Nephron (organoid): Measurements from ENCODE around the gene CUBN.
A peak's percentile ranks its signal among the peaks of the same experiment; 100 is the strongest.

ENCODE experiments used
- H3K27ac Mint-ChIP-seq, 3 experiments: 2 replicates each; pipeline ENCODE4 v1.8.0; 2020; ENCODE audit warnings: mixed read lengths in 3 of 3, mild to moderate bottlenecking in 2 of 3, moderate library complexity in 1 of 3
- H3K27me3 Mint-ChIP-seq: 2 replicates; pipeline ENCODE4 v1.8.0; 2021; ENCODE audit warnings: low read depth, mild to moderate bottlenecking, moderate library complexity, mixed read lengths
- H3K36me3 Mint-ChIP-seq: 2 replicates; pipeline ENCODE4 v1.8.0; 2020; ENCODE audit warnings: low read depth, mixed read lengths
- H3K4me1 Mint-ChIP-seq: 2 replicates; pipeline ENCODE4 v1.8.0; 2020; ENCODE audit warnings: mixed read lengths
- H3K4me3 Mint-ChIP-seq, 3 experiments: 2 replicates each; pipeline ENCODE4 v1.8.0; 2020; ENCODE audit warnings: mild to moderate bottlenecking in 3 of 3, mixed read lengths in 3 of 3, moderate library complexity in 2 of 3
- H3K9me3 Mint-ChIP-seq: 2 replicates; pipeline ENCODE4 v1.8.0; 2020; ENCODE audit warnings: mixed read lengths
- TF ChIP-seq, protein P1 (sequence below), 3 experiments: fragments of 200-600 bp; sonication (generic); IDR thresholded peaks; one replicate each; pipeline ENCODE4 v1.5.0; 2021; ENCODE audit warnings: antibody characterized with exemption in 3 of 3; ENCODE audit not compliant: unreplicated experiment in 3 of 3

CUBN gene

DNA sequence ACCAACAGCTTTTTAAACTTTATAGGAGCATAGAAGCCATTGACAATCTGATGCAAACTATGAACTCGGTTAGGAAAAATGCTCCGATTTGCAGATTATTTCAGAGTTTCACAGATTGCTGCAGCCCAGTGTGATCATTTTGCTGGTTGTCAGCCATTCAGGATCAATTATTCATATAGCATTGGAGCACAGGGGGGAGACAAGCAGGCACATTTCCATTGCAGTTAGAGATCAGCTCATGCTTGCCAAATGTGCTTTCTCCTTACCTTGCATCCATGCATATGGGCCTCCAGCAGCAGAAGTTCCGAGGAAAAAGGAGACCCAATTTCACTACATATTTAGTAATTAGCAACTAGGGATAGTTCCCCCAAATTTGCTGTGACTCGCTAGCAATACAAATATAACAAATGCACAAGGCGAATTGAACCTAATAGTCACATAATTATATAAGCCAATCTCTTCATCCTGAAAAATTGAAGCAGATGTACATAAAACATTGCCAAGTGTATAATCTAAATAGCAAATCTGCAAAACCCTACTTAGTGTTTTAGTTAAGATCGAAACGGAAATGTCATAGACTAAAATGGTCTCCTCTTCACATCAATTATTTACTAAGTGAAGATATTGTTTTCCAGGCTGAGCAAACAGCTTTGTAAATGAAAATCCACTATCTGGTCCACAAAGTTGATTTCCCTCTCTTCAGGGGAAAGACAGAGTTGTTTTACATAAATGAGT lies 262.9 kb downstream of the CUBN start:
- no peak overlapping the region for H3K4me3 Mint-ChIP-seq
- TF ChIP-seq, protein P1, sequence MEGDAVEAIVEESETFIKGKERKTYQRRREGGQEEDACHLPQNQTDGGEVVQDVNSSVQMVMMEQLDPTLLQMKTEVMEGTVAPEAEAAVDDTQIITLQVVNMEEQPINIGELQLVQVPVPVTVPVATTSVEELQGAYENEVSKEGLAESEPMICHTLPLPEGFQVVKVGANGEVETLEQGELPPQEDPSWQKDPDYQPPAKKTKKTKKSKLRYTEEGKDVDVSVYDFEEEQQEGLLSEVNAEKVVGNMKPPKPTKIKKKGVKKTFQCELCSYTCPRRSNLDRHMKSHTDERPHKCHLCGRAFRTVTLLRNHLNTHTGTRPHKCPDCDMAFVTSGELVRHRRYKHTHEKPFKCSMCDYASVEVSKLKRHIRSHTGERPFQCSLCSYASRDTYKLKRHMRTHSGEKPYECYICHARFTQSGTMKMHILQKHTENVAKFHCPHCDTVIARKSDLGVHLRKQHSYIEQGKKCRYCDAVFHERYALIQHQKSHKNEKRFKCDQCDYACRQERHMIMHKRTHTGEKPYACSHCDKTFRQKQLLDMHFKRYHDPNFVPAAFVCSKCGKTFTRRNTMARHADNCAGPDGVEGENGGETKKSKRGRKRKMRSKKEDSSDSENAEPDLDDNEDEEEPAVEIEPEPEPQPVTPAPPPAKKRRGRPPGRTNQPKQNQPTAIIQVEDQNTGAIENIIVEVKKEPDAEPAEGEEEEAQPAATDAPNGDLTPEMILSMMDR (IDR thresholded peaks at IDR 0.05; ENCODE audit: unreplicated experiment in 3 of 3) = no peak
- H3K4me1 Mint-ChIP-seq = peaks cover 17% of the 10 kb centered on the region
- H3K9me3 Mint-ChIP-seq = peaks cover 2% of the 10 kb centered on the region
- H3K36me3 Mint-ChIP-seq = no peaks in the 10 kb centered on the region
- no peaks in the 10 kb centered on the region for H3K27me3 Mint-ChIP-seq
- peak overlapping the region in 2 of 3 experiments; percentile 54 to 60 for H3K27ac Mint-ChIP-seq

DNA sequence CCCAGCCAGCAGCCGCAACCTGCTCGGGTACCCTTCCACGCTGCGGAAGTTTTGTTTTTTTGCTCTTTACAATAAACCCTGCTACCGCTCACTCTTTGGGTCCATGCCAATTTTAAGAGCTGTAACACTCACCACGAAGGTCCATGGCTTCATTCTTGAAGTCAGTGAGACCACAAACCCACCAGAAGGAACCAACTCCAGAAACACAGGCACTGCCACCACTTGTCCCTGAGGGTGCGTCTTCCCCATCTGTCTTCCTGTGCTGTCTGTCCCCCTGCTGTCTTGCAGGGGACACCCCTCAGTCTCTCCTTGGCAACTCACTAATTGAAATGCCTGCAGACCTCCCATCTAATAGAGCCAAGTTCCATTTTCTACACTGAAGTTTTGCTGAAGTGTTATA lies 263.8 kb downstream of the CUBN start:
- H3K27me3 Mint-ChIP-seq = no peaks in the 10 kb centered on the region
- TF ChIP-seq, protein P1 (IDR thresholded peaks at IDR 0.05; ENCODE audit: unreplicated experiment in 3 of 3) = no peak
- no peak overlapping the region for H3K27ac Mint-ChIP-seq
- H3K9me3 Mint-ChIP-seq = peaks cover 2% of the 10 kb centered on the region
- no peak overlapping the region for H3K4me3 Mint-ChIP-seq
- no peaks in the 10 kb centered on the region for H3K36me3 Mint-ChIP-seq
- H3K4me1 Mint-ChIP-seq = peaks cover 17% of the 10 kb centered on the region

DNA sequence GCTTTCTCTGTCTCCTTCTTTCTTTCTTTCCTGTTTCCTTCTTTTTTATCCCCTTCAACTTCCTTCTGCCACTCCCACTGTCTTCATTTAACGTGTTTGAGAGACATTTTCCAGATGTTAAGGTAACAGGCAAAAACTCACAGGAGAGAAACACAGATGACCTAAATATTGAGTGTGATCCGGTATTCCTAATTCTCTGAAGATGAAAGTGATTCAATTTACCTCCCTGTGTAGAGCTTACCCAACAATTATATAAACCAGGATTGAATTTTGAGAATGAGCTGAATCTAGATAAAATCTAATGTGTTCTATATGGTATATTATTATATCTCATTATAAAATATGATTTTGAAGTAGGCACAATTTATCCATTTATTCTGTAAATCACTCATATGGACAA lies 265.8 kb downstream of the CUBN start:
- Mint-ChIP-seq H3K27me3 (no peaks in the 10 kb centered on the region), H3K27ac (peak overlapping the region; percentile 7 to 14 (median 9)), H3K4me3 (no peak overlapping the region), H3K4me1 (peaks cover 14% of the 10 kb centered on the region), H3K9me3 (peaks cover 2% of the 10 kb centered on the region), H3K36me3 (no peaks in the 10 kb centered on the region)
- TF ChIP-seq, protein P1 (IDR thresholded peaks at IDR 0.05; ENCODE audit: unreplicated experiment in 3 of 3) = no peak

DNA sequence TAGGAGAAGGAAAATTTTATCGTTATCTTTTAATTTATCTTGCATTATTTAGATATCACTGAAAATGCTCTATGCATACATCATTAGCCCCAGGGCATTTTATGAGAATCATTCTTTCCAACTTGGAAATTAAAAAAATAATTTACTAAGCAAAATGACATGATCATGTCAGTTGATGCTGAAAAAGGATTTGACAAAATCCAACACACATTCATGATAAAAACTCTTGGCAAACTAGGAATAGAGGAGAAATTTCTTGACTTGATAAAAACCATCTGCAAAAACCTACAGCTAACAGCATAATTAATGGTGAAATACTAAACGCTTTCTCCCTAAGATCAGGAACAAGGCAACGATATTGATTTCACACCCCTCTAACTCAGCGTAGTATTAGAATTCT lies 272.2 kb downstream of the CUBN start:
- Mint-ChIP-seq H3K9me3 (peaks cover 2% of the 10 kb centered on the region), H3K36me3 (no peaks in the 10 kb centered on the region), H3K4me1 (peaks cover 43% of the 10 kb centered on the region), H3K4me3 (no peak overlapping the region), H3K27me3 (no peaks in the 10 kb centered on the region), H3K27ac (peak overlapping the region; percentile 40 to 58 (median 53))
- TF ChIP-seq, protein P1 (IDR thresholded peaks at IDR 0.05; ENCODE audit: unreplicated experiment in 3 of 3) = no peak

DNA sequence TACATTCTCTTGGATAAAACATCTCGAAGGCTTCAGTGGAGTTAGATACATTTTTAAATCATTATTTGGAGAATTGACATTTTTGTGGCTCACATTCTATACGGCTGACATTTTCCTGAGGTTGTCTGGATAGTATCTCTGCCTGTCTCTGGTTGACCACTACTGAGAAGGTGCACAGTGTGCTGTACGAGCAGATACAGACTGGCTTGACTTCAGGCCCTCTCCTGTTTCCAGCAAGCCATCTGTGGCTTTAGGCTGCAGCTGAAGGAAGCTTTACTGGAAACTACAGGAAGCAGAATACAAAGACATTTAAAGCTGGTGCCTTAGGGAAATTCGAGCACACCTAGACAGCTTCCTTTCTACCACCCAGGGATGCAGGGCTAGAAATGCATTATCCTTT lies 273.0 kb downstream of the CUBN start:
- TF ChIP-seq, protein P1 (IDR thresholded peaks at IDR 0.05; ENCODE audit: unreplicated experiment in 3 of 3) = no peak
- H3K27ac Mint-ChIP-seq = peak overlapping the region in 2 of 3 experiments; percentile 51 to 58
- peaks cover 44% of the 10 kb centered on the region for H3K4me1 Mint-ChIP-seq
- no peaks in the 10 kb centered on the region for H3K27me3 Mint-ChIP-seq
- no peaks in the 10 kb centered on the region for H3K9me3 Mint-ChIP-seq
- H3K4me3 Mint-ChIP-seq = no peak overlapping the region
- no peaks in the 10 kb centered on the region for H3K36me3 Mint-ChIP-seq

DNA sequence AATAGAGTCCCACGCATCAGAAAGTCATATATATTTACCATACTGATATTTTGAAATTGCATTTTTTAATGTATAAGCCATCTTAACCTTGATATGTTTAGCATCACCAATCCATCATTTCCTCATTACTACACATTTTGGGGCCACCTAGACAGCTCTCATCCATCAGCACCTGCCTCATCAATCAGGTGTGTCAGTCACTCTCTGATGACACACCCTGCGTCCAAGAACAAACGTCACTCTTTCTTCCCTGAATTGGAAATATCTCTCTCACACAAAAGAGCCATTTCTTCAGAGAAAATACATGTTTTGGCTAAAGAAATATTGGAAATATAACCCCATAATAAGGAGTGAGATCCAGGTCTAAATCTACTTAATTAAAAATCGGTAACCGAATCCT lies 273.5 kb downstream of the CUBN start:
- TF ChIP-seq, protein P1 (IDR thresholded peaks at IDR 0.05; ENCODE audit: unreplicated experiment in 3 of 3) = no peak
- Mint-ChIP-seq H3K4me1 (peaks cover 44% of the 10 kb centered on the region), H3K36me3 (no peaks in the 10 kb centered on the region), H3K27ac (peak overlapping the region in 2 of 3 experiments; percentile 51 to 58), H3K4me3 (no peak overlapping the region), H3K27me3 (no peaks in the 10 kb centered on the region), H3K9me3 (no peaks in the 10 kb centered on the region)
